GM12873 (cell line): ENCODE data around the gene GLYATL2.

Source experiments
- CTCF ChIP-seq: IDR thresholded peaks from 2 replicates; pipeline ENCODE4 v1.5.1; 2012; ENCODE audit warnings: low read depth, mild to moderate bottlenecking, moderate library complexity, low read length, control low read depth; ENCODE audit not compliant: insufficient read depth; ENCODE audit errors: missing control alignments

The GLYATL2 gene

DNA sequence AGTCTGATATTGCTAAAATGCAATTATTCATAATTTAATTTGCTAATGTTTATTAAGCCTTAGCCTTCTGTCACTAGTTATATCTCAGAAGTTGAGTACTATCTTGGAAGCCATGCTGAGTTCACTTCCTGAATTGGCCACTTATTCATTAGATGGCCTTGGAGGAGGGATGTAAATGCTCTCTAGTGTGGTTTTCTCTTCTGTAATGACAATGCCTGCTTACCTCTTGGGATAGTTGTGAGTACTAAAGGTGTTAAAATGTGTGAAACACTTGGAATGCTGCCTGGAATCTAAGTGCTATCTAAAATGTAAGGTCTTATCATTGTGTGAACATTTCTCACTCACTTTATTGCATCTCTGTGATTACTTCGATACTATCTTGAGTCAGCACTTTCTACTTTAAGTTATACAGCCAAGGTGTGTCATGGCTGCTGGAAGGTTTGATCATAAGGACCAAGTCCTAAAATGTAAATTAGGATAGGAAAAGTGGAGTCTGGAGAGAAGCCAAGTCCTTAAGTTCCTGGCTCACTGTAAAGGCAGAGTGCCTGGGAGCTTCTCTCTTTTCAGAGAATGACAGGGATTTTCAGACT lies 12.4 kb downstream of the GLYATL2 start:
- no peak for TF ChIP-seq CTCF

- no peak for TF ChIP-seq CTCF
These were observed 13.7 kb downstream of the GLYATL2 start for GRCh38 chr11:58830673-58831301.

- no peak for TF ChIP-seq CTCF
These were observed 14.7 kb downstream of the GLYATL2 start for GRCh38 chr11:58829786-58830185.

GRCh38 chr11:58813693-58814092 lies 30.8 kb downstream of the GLYATL2 start:
- TF ChIP-seq CTCF, result no peak

GRCh38 chr11:58811499-58811898 lies 33.0 kb downstream of the GLYATL2 start:
- TF ChIP-seq CTCF, result no peak

GRCh38 chr11:58807343-58807742 lies 37.2 kb downstream of the GLYATL2 start:
- no peak for TF ChIP-seq CTCF

- no peak for TF ChIP-seq CTCF
These were observed 39.4 kb downstream of the GLYATL2 start for GRCh38 chr11:58805065-58805464.
